Measurements from ENCODE around the gene SYTL5.

The SYTL5 gene

DNA sequence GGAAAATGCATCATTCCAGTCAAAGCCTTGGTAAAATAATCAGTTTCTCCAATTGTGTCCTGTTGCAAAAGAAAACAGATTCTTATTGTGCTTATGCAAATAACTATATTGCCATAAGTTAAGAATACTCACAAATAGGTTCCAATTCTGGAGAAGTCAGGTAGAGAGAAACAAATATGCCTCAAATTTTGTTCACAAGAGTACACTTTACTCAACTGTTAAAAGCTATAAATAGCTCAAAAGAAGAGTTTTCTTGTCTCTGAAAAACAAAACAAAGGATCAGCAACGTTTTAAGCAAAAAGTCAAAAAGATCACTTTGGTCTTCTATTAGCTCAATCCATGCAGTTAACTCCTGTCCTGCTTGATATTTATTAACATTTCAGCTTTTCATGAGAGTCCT, 21.9 kb downstream of the SYTL5 start:
- DNase-seq, result no peak

DNA sequence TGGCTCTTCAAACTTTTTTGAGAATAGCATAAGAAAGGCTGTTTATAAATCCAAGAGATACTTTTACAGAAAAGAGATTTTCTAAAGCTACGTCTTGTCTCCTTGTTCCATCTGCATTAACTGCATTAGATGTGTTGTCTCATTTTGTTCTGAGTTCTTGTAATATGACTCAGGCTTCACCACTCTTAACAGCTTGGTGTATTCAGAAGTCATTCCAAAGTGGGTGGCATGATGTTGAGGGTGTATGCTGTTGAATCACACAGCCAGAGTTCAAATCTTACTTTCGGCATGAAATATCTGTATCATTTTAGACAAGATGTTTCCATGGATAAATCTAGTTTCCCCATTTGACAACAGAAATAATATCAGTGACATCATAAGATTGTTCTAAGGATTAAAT, 30.1 kb downstream of the SYTL5 start:
- no peak for DNase-seq

DNA sequence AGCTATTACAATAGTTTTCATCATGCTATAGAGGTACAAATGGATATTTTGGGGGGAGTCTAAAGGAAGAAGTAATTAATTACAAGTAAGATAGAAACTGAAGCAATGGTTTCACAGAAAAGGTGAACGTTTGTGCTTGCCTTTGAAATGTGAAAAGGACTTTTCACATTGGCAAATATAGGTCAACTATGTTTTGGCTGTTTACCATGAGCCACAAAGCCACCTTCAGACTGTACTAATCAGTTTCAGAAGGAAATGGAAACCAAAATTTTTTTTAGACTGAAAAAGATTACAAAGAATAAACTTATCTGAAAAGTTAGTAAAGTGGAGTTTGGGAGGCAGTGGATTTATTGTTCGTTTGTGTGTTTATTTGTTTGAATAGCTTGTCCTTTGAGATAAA, 32.1 kb downstream of the SYTL5 start:
- DNase-seq, result no peak

DNA sequence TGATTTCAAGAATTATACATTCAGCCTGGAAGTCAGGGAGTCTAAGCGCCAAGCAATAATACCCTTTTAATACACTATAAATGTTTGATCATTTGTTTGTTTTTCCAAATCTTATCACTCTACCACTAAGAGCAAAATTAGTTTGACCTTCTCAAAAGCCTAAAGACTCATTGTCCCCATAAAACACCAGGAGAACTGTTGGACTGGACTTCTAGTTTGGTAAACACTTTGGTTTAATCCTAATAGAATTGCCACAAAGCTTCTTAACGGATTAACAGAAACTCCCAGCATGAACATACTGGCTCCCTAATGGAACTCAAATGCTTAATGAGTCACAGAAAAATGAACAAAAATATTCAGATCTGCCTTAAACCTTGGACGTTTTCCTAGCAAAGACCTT, 34.9 kb downstream of the SYTL5 start:
- DNase-seq, result no peak

DNA sequence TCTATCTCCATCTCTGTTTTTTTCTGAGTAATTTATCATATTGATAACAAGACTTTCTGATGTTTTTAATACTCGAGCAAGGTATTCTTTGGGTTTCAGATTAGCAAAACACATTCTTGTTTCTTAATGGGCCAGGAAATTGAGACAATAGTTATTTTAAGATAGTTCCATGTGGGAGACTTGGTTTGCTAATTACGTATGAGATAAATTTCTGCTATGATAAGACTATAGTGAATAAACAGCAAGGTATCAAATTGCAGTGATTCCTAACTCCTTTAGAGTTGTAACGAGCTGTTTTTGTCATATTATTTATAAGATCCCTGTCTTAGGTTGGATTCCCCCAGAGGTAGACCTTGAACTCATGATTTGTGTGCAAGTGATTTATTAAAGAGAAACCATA, 38.3 kb downstream of the SYTL5 start:
- DNase-seq, result no peak

DNA sequence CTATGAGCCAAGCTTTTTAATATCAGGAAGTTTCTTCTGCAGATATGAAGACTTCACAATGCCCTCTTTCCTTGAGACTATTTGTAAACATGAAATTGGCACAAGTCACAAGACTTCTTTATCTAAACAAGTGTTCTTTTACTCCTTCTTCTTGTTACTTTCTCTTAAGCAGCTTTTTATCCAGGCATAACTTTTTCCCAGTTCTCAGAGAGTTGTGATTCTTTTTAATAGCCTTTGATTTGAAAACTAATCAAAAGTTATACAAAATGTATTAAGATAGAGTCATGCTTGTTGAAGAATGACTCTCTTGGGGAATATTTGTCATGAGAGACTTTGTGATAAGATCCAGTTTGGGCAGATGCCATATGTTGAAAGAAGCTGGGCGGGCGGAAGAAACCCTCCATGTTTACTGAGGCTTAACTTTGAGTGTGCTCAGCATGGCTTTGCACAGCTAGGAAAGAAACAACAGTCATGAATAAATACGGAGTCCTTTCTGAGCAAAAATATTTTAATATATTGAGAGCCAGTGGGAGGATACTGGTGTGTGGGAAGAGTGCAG, 39.3 kb downstream of the SYTL5 start:
- no peak for DNase-seq

DNA sequence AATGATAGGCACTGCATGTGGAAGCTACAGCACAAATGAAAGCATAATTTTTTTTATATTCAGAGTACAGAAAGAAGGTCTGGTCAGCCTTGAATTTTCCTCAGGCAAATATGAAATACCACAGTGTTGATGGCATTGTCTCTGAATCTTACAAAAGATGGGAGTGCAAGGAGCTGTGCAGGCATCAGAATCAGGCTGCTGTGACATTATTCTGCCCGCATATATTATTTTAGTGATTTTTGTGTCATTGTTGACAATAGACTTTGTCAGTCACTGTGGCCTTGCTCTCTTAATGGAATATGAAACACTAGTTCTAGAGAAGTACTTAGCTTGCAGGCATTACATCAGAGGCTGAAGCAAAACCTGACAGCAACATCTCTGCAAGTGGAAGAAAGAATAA, 42.5 kb downstream of the SYTL5 start:
- DNase-seq, result no peak

DNA sequence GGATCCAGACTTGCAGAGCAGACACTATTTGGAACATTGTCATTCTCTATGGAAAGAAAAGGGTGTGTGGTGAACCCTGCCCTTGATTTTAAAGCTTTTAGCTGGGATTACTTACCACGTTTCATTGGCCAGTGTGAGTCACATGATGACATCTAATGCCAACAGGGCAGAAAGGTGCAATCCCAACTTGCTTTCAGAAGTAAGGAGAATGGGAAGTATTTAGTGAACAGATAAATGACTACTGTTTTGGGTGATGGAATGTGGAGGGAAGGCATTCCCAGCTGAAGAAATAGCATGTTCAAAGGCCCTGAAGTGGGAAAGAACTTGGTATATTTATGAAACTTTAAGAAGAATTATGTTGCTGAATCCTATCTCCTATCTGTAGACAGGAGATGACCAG, 44.5 kb downstream of the SYTL5 start:
- no peak for DNase-seq

DNA sequence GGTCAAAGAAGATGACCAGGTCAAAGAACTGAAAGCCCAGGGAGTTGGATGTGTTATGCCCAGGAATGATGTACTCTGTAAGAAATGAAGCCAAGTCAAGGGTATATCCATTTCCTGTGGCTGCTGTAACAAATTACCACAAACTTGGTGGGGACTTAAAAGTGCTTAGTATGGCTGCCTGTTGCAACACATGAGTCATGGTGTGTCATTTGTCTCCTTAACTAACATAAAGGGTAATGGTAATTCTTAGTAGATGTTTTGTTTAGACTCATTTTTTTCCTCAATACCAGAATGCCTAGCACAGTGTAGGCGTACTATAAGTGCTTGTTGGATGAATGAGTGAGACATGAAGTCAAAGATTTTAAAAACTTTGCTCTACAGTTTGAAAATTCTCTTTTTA, 45.7 kb downstream of the SYTL5 start:
- peak; percentile 2 to 5 for DNase-seq

DNA sequence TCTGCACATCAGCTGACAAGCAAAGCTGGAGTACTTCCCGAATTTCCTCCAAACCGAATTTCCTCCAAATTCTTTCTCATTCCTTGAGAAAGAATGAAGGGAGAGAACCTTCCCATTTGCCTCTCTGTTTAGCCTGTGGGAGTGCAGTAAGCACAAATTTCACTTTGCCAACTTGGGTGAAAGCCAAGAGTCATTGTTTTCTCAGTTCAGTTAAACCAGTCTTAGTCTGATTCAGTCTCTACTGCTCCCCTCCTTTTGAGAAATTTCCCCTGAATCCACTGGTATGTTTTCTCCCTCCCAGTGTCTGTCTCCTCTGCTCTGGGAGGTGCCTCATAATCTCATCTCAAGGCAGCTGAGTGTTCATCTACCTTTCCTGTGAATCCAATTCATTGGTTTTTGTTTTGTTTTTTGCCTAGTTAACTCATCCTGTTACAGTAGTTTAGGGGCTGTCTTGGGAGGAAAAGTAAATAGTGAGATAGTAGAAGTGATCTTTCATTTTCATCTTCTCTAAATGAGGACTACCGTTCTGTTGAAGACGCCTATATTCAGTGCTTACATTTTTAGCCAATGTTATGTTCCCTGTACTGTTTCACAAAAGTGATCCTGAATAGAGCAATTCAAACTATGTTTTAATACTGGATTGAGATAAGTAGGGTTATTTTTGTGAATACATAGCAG, 49.0 kb downstream of the SYTL5 start:
- no peak for DNase-seq

DNA sequence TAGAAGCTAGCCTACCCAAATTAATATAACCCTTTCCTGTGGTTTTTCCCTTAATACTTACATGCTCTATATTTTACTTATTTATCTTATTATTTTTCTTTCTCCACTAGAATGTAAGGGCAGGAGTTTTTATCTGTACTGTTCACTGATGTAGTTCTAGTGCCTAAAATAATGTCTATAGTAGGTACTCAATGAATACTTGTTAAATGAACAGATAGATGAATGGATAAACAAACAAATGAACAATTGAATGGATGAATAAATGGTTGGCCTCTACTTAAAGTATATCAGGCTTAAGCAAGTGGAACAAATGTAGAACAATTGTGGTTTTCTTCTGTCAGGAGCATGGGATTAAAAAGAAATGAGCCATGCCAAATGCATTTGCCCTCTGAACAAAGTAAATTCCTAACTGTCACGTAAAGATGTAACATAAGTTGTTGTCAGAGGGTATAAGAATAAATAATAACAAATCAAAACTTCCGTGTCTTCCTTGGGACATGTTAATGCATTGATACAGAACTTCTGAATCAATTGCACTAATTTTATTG, 54.1 kb downstream of the SYTL5 start:
- DNase-seq, result no peak

DNA sequence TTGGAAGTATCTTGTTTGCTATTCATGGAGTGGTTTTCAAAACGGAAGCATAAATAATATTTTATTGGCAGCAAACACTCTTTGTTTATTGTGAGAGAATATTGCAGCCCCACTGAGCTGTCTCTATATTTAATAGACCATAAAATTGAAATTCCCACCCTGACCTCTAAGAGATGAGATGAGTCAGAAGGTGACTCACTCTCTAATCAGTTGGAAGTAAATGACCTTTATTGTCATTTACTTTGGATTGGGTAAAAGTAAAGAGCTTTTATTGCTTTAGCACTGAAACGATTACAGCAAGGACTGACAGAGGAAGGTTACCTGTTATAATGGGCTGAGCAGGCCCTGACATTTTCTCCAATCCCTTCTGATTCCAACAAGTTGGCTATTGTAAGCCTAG, 55.0 kb downstream of the SYTL5 start:
- DNase-seq, result no peak

DNA sequence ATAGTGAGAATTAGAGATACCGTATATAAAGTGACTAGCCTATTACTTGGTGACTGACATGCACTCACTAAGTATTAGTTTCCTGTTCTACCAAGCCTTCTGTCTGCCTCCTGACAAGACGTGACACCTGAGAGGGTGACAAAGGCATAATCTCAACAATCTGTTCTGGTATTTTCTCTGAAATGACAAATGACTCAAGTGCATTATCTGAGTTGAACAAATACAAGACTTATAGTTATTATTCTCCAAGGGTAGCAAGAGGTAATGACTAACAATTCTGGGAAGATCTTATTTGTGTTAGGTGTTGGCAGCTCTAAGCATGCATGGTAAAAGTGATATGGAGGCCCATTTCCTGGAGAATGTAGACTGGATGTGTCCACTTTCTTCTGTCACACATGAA, 60.6 kb downstream of the SYTL5 start:
- no peak for DNase-seq

DNA sequence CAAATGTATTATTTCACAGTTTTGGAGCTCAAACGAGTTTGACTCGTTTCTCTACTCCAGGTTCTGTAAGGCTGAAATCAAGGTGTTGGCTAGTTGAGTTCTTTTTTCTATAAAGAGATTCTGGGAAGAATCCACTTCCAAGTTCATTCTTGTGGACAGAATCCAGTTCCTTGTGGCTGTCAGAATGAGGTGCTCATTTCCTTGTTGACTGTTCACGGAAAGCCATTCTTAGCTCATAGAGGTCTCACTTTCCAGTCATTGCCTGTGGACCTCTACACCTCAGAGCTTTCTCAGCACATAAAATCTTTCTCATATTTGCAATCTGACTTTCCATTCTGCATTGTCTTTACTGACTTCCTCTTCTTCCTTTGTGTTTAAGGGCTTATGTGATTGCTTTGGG, 62.9 kb downstream of the SYTL5 start:
- DNase-seq, result no peak

DNA sequence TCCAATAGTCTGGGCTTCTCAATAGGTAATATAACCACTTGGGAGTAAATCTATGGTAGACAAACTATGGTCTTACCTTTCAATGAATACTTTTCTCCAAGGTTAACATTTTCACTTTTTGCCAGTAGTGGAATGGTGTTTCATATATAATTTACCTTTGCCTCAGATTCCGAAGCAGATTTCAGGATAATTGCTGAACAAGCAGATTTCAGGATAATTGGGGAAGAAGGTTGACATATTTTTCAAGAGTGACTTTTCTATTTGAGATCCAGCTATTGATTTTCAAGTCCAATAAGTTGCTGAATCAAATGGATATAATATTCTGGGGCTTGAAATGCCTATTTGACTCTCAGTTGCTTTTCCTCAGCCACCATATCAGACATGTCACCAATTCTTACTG, 63.6 kb downstream of the SYTL5 start:
- DNase-seq, result no peak

DNA sequence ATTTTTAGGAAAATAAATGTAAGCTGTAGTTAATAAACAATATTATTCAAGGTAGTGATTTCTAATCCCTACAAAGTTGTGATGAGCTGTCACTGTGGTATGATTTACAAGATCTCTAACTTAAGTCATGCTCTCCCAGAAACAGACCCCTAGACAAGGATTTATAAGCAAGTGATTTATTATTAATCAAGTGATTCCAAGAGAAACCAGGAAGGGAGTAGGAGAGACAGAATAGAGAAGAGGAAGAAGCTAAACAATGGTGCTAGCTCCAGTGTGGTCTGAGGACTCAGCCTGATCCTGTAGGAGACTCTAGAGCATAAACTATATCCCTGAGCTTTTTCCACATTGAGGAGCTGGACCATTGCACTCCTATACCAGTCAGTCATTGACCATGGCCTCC, 73.1 kb downstream of the SYTL5 start:
- DNase-seq, result no peak

DNA sequence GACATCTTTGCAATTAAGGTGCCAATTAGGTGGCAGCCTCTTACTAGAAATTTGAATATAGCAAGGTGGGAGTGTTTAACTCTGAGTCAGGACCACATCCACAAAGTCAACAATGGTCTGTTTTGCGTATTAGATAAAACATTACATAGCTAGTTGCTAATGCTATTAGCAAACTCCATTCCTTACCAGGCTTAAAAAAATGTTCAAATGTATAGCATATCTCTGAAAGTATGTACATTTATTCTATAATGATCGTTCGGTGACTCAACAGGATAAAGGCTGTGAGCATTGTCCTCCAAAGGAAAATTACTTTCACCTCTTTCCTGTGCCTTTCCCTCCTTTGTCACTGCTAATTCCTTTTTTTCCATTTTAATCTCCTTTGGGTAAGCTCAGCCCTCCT, 74.5 kb downstream of the SYTL5 start:
- DNase-seq, result no peak

DNA sequence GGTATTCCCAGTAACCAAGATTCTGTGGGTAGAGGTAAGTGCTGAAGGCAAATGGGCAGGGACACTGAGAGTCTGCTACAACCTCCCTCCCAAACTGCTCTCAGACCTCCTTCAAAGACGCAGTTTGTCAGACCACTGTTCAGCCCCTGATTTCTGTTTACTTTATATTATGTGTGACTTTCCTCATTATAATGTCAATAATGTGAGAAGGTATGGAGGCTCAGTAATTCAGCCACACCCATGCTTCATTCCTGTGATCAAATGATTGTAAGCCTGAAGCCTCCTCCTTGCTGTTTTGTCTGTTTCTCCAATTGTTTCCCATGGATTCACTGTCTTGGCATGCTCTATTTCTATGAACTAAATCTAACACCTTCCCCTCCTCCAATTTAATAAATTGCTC, 75.6 kb downstream of the SYTL5 start:
- no peak for DNase-seq

DNA sequence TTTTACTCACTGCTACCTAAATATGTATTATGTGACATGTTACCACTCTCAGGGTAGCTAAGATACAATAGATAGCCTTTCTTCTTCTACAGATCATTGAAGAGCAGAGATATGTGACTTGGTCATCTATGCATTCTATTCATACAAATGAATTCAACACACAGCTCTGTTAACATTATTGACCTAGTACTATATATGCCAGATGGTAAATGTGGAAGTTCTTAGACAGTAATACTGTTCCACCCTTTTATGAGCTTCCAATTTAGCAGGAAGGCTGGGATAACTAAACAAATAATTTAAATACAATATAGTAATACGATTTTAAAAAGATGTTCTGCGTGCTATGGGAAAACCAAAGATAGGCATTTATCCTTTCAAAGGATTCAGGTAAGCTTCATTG, 76.0 kb downstream of the SYTL5 start:
- no peak for DNase-seq

DNA sequence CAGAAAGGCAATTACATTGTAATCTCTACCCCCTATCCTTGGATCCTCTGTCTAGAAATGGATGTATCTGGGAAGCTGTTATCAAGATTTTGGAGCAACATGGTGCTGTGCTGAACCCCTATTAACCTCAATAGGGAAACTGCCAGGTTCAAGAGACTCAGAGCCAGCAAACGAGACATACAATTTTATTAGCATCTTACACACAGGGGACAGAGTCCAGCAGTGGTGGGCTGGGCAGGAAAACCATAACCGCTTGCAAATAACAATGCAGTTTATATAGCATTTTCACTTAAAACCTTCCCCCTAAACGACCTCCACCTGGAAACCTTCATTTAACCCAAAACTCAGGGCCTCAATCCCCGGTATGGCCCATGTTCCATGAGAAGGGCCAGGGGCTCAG, 79.5 kb downstream of the SYTL5 start:
- DNase-seq, result no peak

DNA sequence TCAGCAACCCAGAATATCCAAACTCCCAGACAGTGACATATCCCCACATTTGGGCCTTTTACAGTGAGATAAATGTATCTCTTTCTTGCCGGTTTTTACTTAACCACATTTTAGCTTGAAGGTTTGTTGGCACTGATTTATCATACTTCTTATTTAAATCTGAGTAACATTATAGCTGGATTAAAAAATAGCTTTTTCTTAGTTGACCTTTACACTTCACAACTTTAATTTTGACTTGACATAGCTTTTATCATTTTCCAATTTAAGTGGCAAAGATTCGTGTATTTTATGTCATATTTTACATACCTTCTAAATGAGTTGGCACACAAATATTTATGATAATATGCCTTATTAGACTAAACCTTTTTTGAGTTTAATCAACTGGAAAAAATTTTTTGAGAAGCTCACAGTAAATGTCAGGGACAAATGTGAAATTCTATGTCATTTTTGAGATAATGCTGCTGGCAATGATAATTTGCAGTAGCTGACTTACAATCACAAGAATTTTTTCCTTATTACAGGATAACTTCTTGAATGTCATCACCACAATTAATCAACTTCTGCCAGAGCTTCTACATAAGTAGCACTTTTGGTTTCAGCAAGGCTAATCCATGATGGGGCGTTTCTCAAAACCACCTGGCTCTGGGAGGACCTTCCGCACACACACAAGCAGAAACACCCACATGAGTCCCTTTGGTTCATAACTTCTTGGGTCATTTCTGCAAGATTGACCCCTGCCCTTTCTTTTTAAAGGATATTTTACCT, 80.3 kb downstream of the SYTL5 start:
- no peak for DNase-seq

DNA sequence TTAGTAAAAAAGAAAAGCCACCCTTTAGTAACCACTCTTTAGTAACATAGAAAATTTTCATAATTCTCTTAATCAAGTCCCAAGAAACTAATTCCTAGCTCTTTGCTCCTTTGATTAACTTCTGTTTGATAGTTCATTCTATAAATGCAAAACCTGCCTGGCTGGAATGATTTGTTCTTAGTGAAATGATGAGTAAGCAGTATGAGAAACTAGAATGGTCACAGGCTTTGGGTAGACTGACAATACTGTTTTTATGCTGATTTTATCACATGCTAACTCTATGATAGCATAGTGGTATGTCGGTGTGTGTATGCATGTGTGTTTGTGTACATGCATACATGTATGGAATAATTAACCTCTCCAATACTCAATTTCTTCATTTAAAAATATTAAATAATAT, 81.2 kb downstream of the SYTL5 start:
- no peak for DNase-seq

DNA sequence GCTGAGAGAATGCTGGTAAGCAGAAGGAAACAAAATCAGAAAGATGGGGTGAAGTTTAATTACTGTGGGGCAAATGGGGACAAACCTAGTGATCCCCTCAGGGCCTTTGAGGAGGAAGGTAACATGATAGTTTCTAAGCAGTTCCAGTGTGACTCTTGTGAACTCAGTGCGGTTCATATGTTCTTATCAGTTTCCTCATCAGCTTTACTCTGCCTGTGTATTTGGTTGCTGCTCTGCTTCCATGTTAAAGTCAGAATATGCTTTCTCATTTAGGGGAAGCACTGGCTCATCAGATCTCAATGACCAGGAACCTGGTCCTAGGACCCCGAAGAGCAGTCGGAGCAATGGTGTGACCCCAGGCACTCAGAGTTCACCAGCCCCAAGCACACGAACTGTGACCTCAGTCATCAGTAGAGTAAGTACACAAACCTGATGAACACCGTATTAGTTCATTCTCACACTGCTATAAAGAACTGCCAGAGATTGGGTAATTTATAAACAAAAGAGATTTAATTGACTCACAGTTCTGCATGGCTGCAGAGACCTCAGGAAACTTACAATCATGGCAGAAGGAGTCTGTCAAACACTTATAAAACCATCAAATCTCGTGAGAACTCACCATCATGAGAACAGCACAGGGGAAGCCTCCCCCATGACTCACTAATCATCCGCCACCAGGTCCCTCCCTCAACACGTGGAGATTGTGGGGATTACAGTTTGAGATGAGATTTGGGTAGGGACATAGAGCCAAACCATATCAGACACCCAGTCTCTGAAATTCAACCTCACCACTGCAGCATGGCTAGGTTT, 83.0 kb downstream of the SYTL5 start:
- no peak for DNase-seq

All from inflammatory macrophage (primary cell).